HG02798 (cell line): ENCODE measurements around the gene CDC42BPB.

Source experiments
- ATAC-seq: cut with Tn5 transposase; IDR thresholded peaks from one replicate; pipeline ENCODE4 v1.9.1; 2021; ENCODE audit warnings: mild to moderate bottlenecking; ENCODE audit not compliant: unreplicated experiment, poor library complexity

The CDC42BPB gene

DNA sequence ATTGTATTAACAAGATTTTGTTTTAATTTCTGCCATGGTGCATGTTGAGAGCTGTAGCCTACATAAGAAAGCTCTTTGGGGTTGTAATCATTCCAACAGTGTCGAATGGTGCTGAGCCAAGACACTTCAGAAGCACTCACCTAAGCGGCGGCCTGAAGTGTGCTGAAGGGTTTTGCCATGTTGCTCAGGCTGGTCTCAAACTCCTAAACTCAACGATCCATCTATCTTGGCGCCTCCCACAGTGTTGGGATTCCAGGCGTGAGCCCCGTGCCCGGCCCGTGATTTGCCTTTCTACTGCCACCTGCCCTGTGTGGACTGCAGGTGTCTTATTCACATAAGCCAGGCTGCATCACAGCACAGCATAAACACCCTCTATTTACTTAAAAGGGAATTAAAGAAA is 86.0 kb downstream of the CDC42BPB start:
- no peak for ATAC-seq

DNA sequence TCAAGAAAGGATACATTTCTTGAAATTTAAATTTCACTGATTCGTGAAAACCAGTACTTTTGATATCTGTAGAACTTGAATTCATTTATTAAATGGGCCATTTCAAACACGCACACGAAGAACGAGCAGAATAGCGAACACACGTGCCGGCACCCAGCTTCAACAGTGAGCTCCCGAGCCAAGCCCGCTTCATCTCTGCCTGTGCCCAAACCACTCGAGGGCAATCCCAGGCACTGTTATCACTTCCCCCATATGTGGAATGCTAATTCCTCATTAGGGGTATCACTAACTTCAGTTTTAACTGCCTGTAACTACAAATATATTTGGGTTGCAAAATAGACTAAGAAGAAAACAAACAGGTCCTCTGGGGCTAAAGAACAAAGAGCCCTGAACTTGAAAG is 86.9 kb downstream of the CDC42BPB start:
- no peak for ATAC-seq

DNA sequence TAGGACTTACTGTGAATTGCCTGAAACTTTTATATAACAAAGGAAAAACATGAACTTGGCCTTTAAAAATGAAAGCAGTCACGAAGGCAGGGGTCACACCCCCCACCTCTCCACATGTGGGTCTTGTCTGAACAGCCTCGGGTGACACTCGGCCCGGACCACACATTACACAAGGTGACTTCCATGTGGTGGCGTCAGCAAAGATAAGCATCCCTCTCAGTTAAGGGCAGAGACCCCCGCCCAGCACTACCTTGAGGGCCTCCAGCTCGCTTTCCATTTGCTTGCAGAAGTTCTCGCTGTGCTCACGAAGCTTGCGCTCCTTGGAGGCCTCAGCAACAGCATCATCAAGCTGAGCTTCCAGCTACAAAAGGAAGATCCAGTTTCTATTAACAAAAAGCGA is 87.4 kb downstream of the CDC42BPB start:
- ATAC-seq = no peak

DNA sequence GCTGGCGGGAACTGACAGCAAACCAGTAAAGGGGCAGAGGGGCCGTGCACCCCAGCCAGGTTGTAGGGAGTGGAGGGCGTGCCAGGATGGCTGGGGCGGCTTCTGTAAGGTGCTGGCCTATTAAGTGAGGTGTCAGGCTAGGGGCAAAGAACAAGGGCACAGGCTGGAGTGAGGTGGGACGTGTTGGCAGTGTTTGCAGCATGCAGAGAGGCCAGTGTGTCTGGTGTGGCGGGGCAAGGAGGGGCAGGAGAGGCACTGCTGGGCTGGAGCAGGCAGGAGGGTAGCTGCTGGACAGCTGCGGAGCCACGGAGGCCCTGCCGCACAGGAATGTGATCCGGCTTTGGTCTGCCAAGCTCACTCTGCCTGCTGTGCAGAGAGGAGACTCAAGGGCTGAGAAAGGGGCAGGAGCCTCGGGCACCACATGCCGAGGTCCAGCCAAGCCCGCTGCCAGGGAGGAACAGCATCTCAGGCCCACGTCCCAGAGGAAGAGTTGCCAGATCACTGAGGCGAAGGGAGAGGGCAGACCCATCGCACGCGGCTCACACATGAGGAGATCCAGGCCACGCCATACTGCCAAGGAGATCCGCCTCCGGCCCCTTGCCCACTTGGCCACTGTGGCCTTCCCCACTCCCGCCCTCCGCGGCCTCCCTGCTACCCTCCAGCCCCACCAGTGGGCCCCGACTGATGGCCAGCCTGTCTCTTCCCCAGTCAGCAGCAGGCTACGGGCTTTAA is 88.1 kb downstream of the CDC42BPB start:
- ATAC-seq = no peak

DNA sequence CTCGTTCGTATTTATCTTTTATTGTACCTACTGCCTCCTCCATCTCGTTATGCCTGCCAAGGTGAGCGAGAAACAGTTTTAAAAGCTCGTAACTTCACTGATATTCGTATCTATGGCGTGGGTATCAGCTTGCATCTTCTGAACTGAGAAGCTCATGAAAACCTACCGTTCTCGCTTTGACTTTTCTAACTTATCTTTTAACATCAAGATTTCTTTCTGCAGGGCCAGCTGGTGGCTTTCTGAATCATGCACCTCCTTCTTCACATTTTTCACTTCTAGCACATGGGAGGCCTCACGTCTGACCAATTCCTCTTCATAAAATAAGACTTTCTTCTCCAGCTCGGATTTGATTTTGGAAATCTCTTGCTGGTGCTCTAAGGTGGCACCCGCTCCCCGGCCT is 89.0 kb downstream of the CDC42BPB start:
- no peak for ATAC-seq

DNA sequence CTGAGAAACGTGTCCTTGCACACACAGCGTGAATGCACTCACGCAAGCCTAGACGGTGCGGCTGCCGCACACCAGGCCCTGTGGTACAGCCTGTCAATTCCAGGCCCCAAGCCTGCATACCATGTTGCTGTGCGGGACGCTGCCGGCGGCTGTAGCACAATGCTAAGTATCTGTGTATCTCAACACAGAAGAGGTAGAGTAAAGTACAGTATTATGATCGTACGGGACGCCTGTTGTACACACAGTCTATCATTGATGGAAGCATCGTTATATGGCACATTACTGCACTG is 89.9 kb downstream of the CDC42BPB start:
- no peak for ATAC-seq

DNA sequence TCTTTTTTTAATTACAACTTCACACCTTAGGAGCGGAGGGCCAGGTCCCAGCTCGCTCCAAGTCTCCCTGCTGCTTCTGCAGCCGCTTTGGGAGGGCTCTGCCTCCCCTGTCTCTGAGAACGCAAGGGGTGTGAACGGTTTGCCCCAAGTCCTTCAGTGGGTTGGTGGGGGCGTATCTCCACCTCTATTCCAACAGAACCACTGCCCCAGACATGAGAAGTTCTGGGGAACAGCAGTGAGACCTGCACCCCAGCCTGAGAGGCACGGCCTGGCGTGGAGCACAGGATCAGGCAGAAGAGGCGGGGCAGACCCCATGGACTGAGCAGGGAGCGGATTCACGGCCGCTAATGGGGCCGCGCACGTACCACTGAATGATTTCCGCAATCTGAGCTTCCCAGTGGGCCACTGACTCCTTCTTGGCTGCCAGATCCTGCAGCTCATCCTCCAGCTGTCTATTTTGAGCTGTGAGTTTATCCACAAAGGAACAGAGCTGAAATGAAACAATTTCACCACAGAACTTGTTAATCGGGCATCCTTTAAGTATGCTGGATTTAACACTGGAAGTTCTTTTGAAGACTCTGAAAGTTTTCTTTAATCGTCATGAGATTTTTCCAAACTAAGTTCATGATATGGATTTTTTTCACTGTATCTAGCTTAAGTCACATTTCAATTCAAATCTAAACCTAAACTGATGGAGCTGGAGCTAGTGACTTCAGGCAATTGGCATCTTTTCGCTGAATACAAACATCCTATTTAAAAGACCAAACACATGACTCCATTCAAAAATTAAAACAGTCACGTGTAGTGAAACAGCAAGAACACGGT is 90.5 kb downstream of the CDC42BPB start:
- no peak for ATAC-seq

DNA sequence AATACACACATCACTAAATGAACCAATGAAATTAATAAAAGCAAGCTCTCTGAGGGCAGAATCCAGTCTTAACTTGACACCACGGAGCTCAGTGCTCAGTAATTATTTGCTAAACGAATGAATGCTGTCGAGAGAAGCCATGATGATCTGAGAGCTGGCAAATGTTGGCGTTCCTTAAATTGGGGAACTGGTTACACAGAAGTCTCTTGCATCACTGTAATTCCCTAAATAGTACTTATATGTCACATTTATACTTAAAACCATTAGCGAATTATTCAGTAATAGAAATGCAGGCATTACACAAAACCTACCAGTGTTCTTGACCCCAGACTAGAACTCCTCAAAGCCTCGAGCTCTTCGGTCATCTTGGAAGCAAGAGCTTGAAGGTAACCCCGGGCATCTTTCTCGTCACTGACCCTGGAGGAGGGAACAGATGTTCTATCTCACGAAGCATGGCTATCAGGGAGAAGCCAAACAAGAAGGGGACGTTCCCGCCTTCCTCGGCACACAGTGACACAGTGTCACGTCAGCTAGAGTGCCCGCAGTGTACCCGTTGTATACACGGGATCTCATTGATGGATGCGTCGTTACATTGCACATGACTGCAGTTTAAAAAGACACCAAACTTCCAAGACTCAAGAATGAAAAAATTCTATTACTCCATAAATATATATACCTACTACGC is 91.2 kb downstream of the CDC42BPB start:
- ATAC-seq = no peak

DNA sequence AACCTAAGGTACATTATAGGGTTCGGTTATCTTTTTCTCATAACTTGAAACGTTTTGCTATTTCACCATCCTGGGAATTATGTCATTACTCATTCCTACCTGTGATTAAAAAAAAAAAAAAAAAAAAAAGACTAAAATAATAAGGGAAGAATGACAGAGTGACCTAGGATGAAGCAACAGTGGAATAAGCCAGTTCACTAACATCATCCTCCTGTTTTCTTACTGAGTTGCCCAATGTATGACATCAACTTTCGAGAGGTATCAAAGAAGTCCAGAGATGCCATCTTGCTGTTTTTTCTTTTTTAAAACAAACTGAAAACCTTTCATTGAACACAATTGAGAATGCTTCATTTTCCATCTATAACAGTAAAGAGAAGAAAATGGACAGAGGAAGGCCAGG is 92.1 kb downstream of the CDC42BPB start:
- ATAC-seq = no peak

DNA sequence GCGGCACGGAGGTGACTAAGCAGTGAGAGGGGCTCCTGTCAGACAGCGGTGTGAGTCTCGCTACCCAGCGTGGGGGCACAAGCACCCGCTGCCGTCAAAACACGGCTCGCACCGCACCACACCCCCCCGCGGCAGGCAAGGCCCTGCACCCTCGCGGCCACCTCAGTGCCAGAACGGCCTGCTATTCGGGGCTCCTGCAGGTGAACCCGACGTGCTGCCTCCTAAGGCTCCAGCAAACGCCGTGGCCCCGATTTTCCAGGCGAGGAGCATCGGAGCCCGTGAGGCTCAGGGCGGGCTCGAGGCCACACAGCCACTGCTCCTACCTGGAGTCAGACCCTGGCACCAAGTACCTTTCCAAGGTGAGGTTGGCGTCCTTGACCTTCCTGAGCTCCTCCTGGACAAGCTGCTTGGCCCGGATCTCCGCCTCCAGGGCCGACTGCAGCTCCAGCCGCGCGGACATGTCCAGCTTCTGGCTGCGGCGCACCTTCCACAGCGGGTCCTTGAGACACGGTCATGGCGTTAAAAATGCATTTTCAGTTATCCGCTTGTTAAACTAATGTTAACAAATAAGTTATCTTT is 93.1 kb downstream of the CDC42BPB start:
- ATAC-seq = no peak

DNA sequence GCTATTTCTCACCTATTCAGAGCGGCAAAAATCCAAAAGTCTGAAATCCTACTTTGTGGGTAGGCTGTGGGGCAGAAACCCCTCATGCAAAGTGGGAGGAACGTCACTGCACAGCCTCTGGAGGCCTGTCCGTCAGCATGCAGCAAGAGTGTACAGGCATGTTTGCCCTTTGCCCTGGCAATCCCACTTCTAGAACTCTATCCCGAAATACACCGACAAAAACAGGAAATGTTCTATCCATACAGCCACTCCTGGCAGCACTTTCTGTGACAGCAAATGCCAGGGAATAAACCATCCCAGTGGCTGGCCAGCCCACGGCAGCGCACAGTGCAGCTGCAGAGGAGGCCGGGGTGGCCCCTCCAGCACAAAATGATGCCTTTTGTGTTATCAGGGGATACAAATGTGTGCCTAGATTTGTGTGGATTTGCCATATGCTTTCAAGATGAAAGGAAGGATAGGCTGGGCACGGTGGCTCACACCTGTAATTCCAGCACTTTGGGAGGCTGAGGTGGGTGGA is 95.2 kb downstream of the CDC42BPB start:
- no peak for ATAC-seq

DNA sequence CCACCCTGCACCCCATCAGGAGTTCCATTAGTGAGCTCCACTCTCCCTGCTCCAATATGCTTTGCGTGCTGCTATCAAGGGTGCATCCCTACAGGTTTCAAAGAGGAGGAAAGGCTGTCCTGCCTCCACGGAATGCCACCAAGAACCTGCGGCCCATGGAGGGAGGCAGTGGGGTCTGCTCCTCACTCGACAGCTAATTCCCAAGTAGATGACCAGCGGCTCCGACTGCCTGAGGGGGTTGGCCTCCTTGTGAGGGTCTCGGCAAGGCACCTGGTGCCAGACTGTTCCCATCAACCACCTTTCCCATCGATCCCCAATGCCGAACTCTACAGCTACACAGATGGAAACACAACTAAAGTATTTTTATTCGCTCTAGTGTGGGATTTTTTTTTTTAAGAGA is 98.9 kb downstream of the CDC42BPB start:
- no peak for ATAC-seq

DNA sequence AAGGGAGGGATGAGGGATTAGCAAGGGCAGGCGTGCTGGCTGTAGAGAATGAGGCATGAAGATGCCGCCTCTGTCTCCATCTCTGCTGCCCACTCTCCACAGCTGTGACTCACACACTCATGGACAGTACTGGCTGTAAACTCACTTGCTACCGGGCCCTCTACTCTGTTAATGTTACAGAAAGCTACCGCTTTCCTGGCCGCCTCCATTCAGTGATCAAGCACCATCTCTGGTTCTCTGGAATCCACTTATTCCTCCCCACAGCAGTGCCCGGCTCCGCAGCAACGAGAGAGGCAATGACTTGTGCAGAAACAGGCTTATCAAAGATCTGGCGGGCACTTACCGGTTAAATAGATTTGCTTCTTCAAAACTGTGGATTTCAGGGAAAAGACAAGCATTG is 100.1 kb downstream of the CDC42BPB start:
- no peak for ATAC-seq

DNA sequence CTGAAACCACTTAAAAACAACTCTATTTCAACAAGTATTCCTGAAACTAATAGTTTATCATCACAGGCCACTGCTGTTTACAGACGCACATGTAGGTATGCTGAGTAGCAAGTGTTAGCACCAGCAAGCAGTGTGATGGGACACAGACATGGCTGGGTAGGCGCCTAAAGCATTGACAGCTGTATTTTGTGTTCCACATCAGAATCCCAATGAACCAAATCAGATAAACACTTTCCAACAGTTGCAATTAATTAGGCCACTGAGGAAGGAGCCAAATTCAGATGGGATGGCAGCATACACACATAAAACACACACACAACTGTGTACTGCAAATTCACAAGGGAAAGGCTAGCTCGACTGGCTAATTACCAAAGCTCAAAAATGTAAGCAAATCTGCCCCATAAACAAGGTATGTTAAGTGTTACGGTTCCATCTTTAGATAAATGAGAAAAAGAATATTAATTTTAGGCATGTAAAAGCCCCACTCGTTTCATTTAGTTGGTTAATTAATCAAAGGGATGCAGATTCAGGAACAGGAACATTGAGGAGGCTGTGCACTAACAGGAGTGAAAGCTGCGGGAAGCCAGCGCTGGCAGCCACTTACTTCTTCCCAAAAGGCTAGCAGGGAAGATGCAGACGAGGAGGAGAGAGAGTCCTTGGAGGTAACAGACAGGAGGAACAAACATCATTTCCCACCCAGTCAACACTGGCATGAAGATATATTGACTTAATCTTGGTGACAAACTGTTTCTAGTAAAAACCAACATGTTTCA is 101.5 kb downstream of the CDC42BPB start:
- no peak for ATAC-seq

DNA sequence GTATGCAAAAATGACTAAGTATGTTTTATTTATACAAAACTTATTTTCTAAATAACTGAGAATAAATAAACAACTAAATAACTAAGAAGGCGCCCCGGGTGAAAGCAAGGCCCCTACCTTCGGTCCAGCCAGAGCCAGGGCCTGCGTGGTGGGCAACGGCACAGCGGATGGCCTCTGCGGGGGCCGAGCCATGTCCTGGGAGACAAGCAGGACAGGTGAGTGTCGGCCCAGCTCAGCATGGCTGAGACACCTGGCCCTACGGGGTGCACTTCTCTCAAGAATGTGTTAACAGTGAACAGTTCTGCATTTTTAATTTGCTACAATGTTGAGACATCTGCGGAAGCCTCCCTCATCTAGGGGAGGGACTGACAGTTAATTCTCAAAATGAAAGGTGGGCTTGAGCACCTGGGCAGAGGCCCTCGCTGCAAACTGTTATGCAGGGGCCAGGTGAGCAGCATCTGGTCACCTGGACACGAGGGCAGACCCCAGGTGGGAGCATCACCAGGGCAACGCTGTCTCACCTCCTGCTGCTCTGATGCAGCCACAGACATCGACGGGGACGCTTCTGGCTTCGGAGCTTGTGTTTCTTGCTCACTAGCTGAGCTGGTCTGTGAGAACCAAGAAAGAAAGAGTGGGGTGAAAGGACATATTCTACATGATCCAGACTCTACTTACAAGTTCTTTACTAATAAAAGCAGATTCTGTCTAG is 103.1 kb downstream of the CDC42BPB start:
- no peak for ATAC-seq

DNA sequence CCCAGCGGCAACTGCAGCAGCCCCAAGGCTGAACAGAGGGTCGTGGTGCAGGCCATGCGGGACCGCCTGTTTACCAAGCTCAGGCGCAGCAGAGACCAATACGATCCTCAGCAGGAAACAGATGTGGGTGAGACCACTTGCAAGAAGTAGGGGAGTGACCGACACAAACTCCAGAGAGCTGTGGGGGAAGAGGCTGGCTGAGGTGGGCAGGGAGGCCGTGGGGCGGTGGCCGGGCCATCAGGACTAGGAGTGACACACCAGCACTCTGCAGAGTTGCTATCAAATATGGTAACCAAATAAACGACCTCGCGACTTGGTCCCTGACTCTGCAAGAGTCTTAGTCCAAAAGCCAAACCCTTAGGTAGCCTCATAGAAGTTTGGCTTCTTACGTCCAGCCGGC is 104.2 kb downstream of the CDC42BPB start:
- no peak for ATAC-seq

DNA sequence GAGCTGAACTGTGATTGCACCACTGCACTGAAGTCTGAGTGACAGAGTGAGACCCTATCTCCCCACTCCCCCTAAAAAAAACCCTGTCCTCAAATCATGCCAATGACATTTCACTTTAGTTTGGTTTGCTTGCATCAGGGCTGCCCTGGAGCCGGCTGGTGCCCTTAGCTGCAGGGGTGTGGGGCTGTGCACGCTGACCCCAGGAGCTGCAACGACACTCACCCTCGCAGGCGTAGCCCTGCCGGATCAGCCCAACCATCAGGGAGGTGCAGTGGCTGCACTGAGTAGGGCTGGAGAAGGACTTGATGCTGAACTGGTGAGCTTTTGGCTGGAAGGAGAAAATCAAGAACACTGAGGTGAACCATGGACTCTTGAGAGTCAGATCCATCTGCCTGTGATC is 105.1 kb downstream of the CDC42BPB start:
- no peak for ATAC-seq

DNA sequence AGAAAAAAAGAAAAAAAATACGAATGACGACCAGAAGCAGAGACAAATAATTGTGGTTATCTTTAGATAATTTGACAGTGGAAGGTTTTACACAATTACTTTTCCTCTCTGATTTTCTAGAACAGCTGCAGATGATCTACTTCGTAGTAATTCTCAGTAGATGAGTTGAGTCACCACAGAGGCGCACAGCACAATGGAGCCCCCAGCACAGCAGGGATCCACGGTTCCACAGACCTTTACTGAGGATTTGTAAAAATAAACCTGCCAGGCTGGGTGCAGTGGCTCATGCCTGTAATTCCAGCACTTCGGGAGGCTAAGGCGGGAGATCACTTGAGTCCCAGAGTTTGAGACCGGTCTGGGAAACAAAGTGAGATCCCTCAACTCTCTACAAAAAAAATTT is 105.5 kb downstream of the CDC42BPB start:
- ATAC-seq = no peak

DNA sequence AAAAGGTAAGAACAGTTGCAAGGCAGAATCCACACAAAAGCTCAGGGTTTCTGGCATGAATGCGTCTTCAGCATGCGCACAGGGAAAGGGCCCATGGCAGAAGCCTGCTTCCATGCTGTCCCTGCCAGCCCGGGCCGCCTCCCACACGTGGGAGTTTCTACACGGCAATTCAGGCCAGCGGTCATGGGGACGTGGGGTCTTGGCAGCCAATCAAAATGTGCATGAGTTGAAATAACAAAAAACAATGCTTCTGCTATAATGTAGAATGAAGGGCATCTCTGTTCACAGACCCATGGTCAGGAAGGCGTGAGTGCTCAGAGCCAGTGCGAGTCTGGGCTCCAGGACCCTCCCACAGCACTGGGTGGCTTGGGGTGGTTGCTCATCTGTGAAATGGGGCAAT is 106.3 kb downstream of the CDC42BPB start:
- no peak for ATAC-seq
